Endothelial cell of umbilical vein (primary cell): ENCODE data around the gene OR1A2. TPM values are rescaled to one million over a fixed set of nuclear protein-coding genes. Genes with fewer than 3 reads are reported as not detected.
"Not testable (repeated sequence)": the region's sequence is repeated elsewhere in the genome, so short reads cannot be mapped to it uniquely, and the experiment has no call there.

ENCODE experiments used
- BruUV-seq: library from RNA; stranded (reverse); fragments of 400-500 nt; replicated peaks from 2 replicates; lab custom pipeline; 2021; lab: Mats Ljungman, UMichigan
- CTCF ChIA-PET: fragments of 300-600, 350-600 bp; sonication (Branson Sonifier 250); formaldehyde crosslinking; loops from one replicate; lab custom pipeline; 2021; ENCODE audit warnings: antibody characterized with exemption, inconsistent platforms; lab: Charles Lee
- POLR2A ChIA-PET: fragments of 300-600, 350-600 bp; sonication (Branson Sonifier 250); formaldehyde crosslinking; loops from one replicate; lab custom pipeline; 2021; ENCODE audit warnings: antibody characterized with exemption, inconsistent platforms; lab: Charles Lee
- DNase-seq: peaks from one replicate; pipeline ENCODE4 v3.0.0-alpha.2; 2011; ENCODE audit warnings: low read depth, low spot score
- FAIRE-seq: peaks from 2 replicates; lab custom pipeline; 2011; peaks lifted over from hg19 to GRCh38; lab: Jason Lieb, UNC
- H2AFZ ChIP-seq: 2 replicates; pipeline ENCODE4 v1.6.0; 2012; ENCODE audit warnings: low read depth, low read length, control low read depth, inconsistent platforms
- H3K27ac ChIP-seq: 2 replicates; pipeline ENCODE4 v1.5.1; 2011; ENCODE audit warnings: low read depth, mild to moderate bottlenecking, control low read depth, low read length, moderate library complexity; ENCODE audit not compliant: insufficient read depth
- H3K27me3 ChIP-seq, 2 experiments: 2 replicates each; pipeline versions ENCODE4 v1.6.0 to v1.6.1; 2011; ENCODE audit warnings: low read length in 2 of 2, mixed read lengths in 1 of 2; ENCODE audit not compliant: control insufficient read depth in 2 of 2, insufficient read depth in 2 of 2
- H3K36me3 ChIP-seq, 2 experiments: 2 replicates in 1 of 2; 3 replicates in 1 of 2; pipeline ENCODE4 v1.5.1; 2011; ENCODE audit warnings: low read length in 2 of 2, mild to moderate bottlenecking in 1 of 2, moderate library complexity in 1 of 2; ENCODE audit not compliant: control insufficient read depth in 2 of 2, insufficient read depth in 2 of 2; ENCODE audit errors: extremely low read depth in 1 of 2
- H3K4me1 ChIP-seq: 3 replicates; pipeline ENCODE4 v1.5.1; 2011; ENCODE audit warnings: mild to moderate bottlenecking, low read length; ENCODE audit not compliant: control insufficient read depth, insufficient read depth; ENCODE audit errors: extremely low read depth
- H3K4me2 ChIP-seq: 2 replicates; pipeline ENCODE4 v1.6.1; 2011; ENCODE audit warnings: low read length, control low read depth, mixed read lengths; ENCODE audit not compliant: insufficient read depth
- H3K4me3 ChIP-seq, 3 experiments: fragments of 200-600 bp in 1 of 3; sonication (generic), shearing (Covaris generic) in 1 of 3; replicated peaks in 1 of 3; 2 replicates each; pipeline ENCODE4 v1.5.1; 2011 to 2016; ENCODE audit warnings: control low read depth in 3 of 3, low read length in 3 of 3, mild to moderate bottlenecking in 2 of 3, inconsistent platforms in 1 of 3, low read depth in 1 of 3, moderate library complexity in 1 of 3; ENCODE audit not compliant: insufficient read depth in 1 of 3
- H3K79me2 ChIP-seq: 2 replicates; pipeline ENCODE4 v1.6.0; 2012; ENCODE audit warnings: low read length, inconsistent platforms; ENCODE audit not compliant: control insufficient read depth, insufficient read depth
- H3K9ac ChIP-seq: replicated peaks from 2 replicates; pipeline ENCODE3; 2011; ENCODE audit warnings: low read length, control low read depth; ENCODE audit not compliant: insufficient read depth; ENCODE audit errors: extremely low read depth
- H3K9me1 ChIP-seq: replicated peaks from 3 replicates; pipeline ENCODE4 v1.6.0; 2011; ENCODE audit warnings: mild to moderate bottlenecking, low read length; ENCODE audit not compliant: control insufficient read depth, insufficient read depth; ENCODE audit errors: extremely low read depth
- H3K9me3 ChIP-seq: replicated peaks from 2 replicates; pipeline ENCODE4 v1.5.1; 2012; ENCODE audit warnings: low read length, inconsistent platforms; ENCODE audit not compliant: control insufficient read depth, insufficient read depth
- H4K20me1 ChIP-seq: replicated peaks from 2 replicates; pipeline ENCODE3; 2011; ENCODE audit warnings: mild to moderate bottlenecking, low read length; ENCODE audit not compliant: control insufficient read depth, insufficient read depth; ENCODE audit errors: extremely low read depth
- dilution Hi-C: fragments of 300-500 bp; cut with MboI; formaldehyde crosslinking; loops from one replicate; pipeline ENCODE4 v1.15.0; 2019; ENCODE audit warnings: low sequenced_read_pairs; ENCODE audit not compliant: extremely low pct_ligation_motif_present
- intact Hi-C: fragments of 100-400 bp; cut with micrococcal nuclease; formaldehyde crosslinking; loops from one replicate; pipeline ENCODE4 v1.10.0; 2022
- polyA plus RNA-seq, 4 experiments: library from polyadenylated mRNA; depleted of rRNA in 3 of 4; stranded (reverse) in 3 of 4; unstranded in 1 of 4; fragments of >200 nt; gene quantifications; 2 replicates each; pipeline versions ENCODE4 v1.2.1 to v1.2.3, GENCODE V29; 2011 to 2012; ENCODE audit warnings: missing spikeins in 1 of 4
- total RNA-seq: library from RNA; stranded (reverse); gene quantifications from 2 replicates; pipeline ENCODE4 v1.2.3, GENCODE V29; 2021

OR1A2 gene
- total and polyA plus RNA-seq, 2 donors (not counting 3 experiments of a cell fraction or from before 2014, with no cell fraction given): not detected

DNA sequence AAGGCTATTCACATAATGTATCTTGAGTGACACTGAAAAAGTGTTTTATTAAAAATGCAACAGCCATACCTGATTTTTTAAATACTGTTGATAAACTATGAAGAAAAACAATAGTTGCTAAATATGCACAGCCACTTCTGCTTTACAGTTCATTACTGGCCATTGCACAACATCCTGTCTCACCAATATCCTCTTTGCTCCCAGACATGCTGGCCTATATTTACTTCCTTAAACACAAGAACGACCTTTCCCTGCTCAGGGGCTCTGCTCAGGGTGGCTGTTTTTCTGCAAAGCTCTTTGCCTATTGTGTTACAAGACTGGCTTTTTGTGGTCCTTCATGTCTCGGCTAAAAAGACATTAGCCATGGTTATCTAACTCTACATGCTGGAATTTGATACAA lies 41.4 kb downstream of the OR1A2 start:
- H3K9ac ChIP-seq, DNase-seq, H3K79me2 ChIP-seq, H3K4me2 ChIP-seq, H3K4me1 ChIP-seq, H3K27ac ChIP-seq, H2AFZ ChIP-seq, dilution Hi-C loops, intact Hi-C loops, POLR2A ChIA-PET, CTCF ChIA-PET, H3K4me3 ChIP-seq, BruUV-seq, H3K36me3 ChIP-seq, H4K20me1 ChIP-seq, H3K9me1 ChIP-seq, H3K27me3 ChIP-seq, H3K9me3 ChIP-seq: not testable (repeated sequence)
- peak; percentile 33 for FAIRE-seq

- H3K36me3 ChIP-seq, intact Hi-C loops, H3K4me3 ChIP-seq, CTCF ChIA-PET, H3K4me2 ChIP-seq, H3K27ac ChIP-seq, FAIRE-seq, H3K79me2 ChIP-seq, BruUV-seq, POLR2A ChIA-PET, H3K4me1 ChIP-seq, DNase-seq, H3K9ac ChIP-seq, H2AFZ ChIP-seq, H3K9me1 ChIP-seq, H3K27me3 ChIP-seq, H4K20me1 ChIP-seq, dilution Hi-C loops, H3K9me3 ChIP-seq: not testable (repeated sequence)
These were observed 43.7 kb downstream of the OR1A2 start for GRCh38 chr17:3241044-3241443.

- not testable (repeated sequence) for FAIRE-seq
These were observed 47.5 kb downstream of the OR1A2 start for GRCh38 chr17:3244841-3245240.

More at GRCh38 chr17:3244841-3245240, 47.5 kb downstream of the OR1A2 start:
- H3K4me3 ChIP-seq, intact Hi-C loops, DNase-seq, dilution Hi-C loops, H2AFZ ChIP-seq, H3K27me3 ChIP-seq, H3K36me3 ChIP-seq, H3K27ac ChIP-seq, H4K20me1 ChIP-seq, BruUV-seq, H3K9me1 ChIP-seq, H3K9ac ChIP-seq, POLR2A ChIA-PET, H3K4me2 ChIP-seq, CTCF ChIA-PET, H3K79me2 ChIP-seq, H3K4me1 ChIP-seq, H3K9me3 ChIP-seq: not testable (repeated sequence)

Other genes with a start within 250 kb of the OR1A2 start
- not detected in 2 replicates for gene OR1D5, start 133.9 kb upstream of the OR1A2 start, total RNA-seq
- gene OR1D5, start 133.9 kb upstream of the OR1A2 start, polyA plus RNA-seq: not detected in 2 replicates
- not detected in 2 replicates for gene OR1D2, start 93.1 kb upstream of the OR1A2 start, total RNA-seq
- not detected in 2 replicates for gene OR1D2, start 93.1 kb upstream of the OR1A2 start, polyA plus RNA-seq
- not detected in 2 replicates for gene OR1G1, start 70.0 kb upstream of the OR1A2 start, total RNA-seq
- not detected in 2 replicates for gene OR1G1, start 70.0 kb upstream of the OR1A2 start, polyA plus RNA-seq
- not detected in 2 replicates for gene OR1A1, start 10.1 kb downstream of the OR1A2 start, total RNA-seq
- gene OR1A1, start 10.1 kb downstream of the OR1A2 start, polyA plus RNA-seq: not detected in 2 replicates
- gene OR3A1, start 100.8 kb downstream of the OR1A2 start, total RNA-seq: not detected in 2 replicates
- not detected in 2 replicates for gene OR3A1, start 100.8 kb downstream of the OR1A2 start, polyA plus RNA-seq
- gene OR3A2, start 188.8 kb downstream of the OR1A2 start, total RNA-seq: not detected in 2 replicates
- gene OR3A2, start 188.8 kb downstream of the OR1A2 start, polyA plus RNA-seq: 0.10 and 0.11 TPM in 2 replicates
- gene OR1E1, start 200.9 kb downstream of the OR1A2 start, total RNA-seq: not detected in 2 replicates
- 0.06 TPM in 1 of 2 replicates, not detected in the other for gene OR1E1, start 200.9 kb downstream of the OR1A2 start, polyA plus RNA-seq
- not detected in 2 replicates for gene OR3A3, start 213.9 kb downstream of the OR1A2 start, total RNA-seq
- gene OR3A3, start 213.9 kb downstream of the OR1A2 start, polyA plus RNA-seq: not detected in 2 replicates
- gene OR1E2, start 236.3 kb downstream of the OR1A2 start, total RNA-seq: not detected in 2 replicates
- gene OR1E2, start 236.3 kb downstream of the OR1A2 start, polyA plus RNA-seq: not detected in 2 replicates